ENCODE measurements around the gene FAM236B. TPM values are rescaled to one million over a fixed set of nuclear protein-coding genes. Genes with fewer than 3 reads are reported as not detected.
"Not testable (repeated sequence)": the region's sequence is repeated elsewhere in the genome, so short reads cannot be mapped to it uniquely, and the experiment has no call there.

The FAM236B gene
- total RNA-seq (not detected), polyA plus RNA-seq (not detected)
- long read RNA-seq, donor 1, result 0 reads
- long read RNA-seq, donor 2, result 0 reads
- long read RNA-seq, donor 3, result 0 reads
- long read RNA-seq, donor 4, result 0 reads
- long read RNA-seq, donor 5, result 0 reads
- long read RNA-seq, donor 6, result 0 reads
- long read RNA-seq, donor 7, result 0 reads
- long read RNA-seq, donor 8, result 0 reads
- long read RNA-seq, donor 9, result 0 reads
- long read RNA-seq, donor 10, result 0 reads

DNA sequence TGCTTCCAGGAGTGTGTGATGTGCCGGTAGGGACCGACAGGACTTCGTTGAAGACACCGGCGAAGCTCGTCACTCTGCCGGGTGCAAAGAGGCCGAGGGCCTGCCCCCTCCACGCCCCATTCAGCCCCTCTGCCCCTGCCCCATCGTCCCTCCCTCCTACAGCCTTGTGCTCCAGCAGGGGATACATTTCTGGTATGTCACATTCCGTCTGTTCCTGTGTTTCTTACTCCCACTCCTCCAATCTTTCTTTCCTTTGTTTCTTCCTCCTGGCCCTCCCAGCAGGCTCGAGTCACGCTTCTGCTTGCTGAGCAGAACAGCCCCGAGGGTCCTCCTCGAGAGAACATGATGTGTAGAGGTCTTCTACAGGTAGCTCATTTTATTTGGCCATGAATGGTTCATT, at the start of gene FAM236B:
Gene FAM236B, minus strand, starts transcription at position 101 of the 400 bp plus-strand sequence. Its CDS starts 100 bp downstream, at position 1.
- DNase-seq; H3K9me3 ChIP-seq (replicated peaks in 1 of 3); H3K4me1 ChIP-seq (replicated peaks in 1 of 2); intact Hi-C loops (cut with DNase I); H3K4me3 ChIP-seq; H3K36me3 ChIP-seq (replicated peaks in 1 of 2); H3K27me3 ChIP-seq; H3K27ac ChIP-seq: not testable (repeated sequence)
- WGBS, 4 donors, result no CpG with 5 or more reads among the region's 15 CpGs

DNA sequence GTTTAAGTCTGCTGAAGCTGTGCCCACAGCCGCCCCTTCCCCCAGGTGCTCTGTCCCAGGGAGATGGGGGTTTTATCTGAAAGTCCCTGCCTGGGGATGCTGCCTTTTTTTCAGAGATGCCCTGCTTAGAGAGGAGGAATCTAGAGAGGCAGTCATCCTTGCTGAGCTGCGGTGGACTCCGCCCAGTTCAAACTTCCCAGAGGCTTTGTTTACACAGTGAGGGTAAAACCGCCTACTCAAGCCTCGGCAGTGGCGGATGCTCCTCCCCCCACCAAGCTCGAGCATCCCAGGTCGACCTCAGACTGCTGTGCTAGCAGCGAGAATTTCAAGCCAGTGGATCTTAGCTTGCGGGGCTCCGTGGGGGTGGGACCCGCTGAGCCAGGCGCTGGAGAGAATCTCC, 48.2 kb upstream of the FAM236B start:
- H3K4me1 ChIP-seq (replicated peaks in 1 of 2); DNase-seq; H3K36me3 ChIP-seq (replicated peaks in 1 of 2); H3K4me3 ChIP-seq; H3K9me3 ChIP-seq (replicated peaks in 1 of 3); intact Hi-C loops (cut with DNase I); H3K27ac ChIP-seq; H3K27me3 ChIP-seq: not testable (repeated sequence)
- no CpG with 5 or more reads among the region's 13 CpGs for WGBS, 4 donors

DNA sequence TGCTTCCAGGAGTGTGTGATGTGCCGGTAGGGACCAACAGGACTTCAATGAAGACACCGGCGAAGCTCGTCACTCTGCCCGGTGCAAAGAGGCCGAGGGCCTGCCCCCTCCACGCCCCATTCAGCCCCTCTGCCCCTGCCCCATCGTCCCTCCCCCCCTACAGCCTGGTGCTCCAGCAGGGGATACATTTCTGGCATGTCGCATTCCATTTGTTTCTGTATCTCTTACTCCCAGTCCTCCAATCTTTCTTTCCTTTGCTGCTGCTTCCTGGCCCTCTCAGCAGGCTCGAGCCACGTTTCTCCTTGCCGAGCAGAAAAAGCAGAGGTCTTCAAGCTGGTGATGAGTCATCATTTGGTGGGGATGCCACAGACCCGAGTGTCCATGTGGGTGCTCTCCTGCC, 25.6 kb upstream of the FAM236B start, which contains the start of gene FAM236D:
Gene FAM236D, minus strand, starts transcription at position 101 of the 400 bp plus-strand sequence. Its CDS starts 100 bp downstream, at position 1.
- H3K27me3 ChIP-seq; H3K36me3 ChIP-seq (replicated peaks in 1 of 2); DNase-seq; H3K27ac ChIP-seq; H3K4me1 ChIP-seq (replicated peaks in 1 of 2); H3K9me3 ChIP-seq (replicated peaks in 1 of 3); H3K4me3 ChIP-seq; intact Hi-C loops (cut with DNase I): not testable (repeated sequence)
- WGBS, 4 donors, result no CpG with 5 or more reads among the region's 13 CpGs

DNA sequence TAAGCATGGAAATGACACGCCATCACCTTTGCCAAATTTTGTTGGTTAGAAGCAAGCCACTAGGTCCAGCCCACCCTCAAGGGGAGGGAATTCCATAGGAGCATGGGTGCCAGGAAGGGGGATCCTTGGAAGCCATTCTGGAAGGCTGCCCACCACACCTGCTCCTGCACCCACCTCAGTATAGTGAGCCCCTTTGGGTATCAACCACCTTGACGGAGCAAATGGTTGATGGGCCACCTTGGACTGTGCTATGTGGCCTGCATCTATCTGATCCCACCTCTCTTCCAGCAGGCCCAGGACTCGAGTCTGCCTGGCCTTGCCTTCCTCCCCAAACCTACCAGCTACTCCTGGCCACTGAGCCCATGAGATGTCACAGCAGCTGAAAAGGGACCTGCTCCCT, 7.9 kb upstream of the FAM236B start:
- H3K27ac ChIP-seq; H3K9me3 ChIP-seq (replicated peaks in 1 of 3); intact Hi-C loops (cut with DNase I); H3K4me3 ChIP-seq; H3K27me3 ChIP-seq; H3K4me1 ChIP-seq (replicated peaks in 1 of 2); H3K36me3 ChIP-seq (replicated peaks in 1 of 2): not testable (repeated sequence)
- peak in 1 of 7 donors; percentile 8 for DNase-seq
- WGBS, 4 donors, result 83 to 94% (median 83%) methylated on average over 1 of the region's 3 CpGs; no CpG with 5 or more reads in 1 of the 4 donors

DNA sequence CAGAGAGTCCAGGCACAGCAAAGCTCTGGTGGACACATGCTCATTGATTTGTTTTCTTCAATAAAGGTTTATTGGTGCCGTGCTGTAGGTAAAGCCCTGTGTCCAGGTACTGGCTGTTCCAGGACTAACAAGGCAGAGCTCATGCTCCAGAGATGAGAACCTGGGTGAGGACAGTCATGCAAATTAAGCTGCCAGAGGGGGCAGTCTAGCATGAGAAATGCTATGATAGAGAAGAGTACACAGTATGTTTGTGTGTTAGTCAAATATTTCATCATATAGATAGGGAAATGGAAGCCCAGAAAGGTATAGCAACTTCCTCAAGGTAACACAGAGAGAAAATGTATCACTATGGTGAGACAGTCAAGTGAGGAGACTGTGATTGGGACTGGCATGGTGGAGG, 5.7 kb upstream of the FAM236B start:
- DNase-seq; intact Hi-C loops (cut with DNase I); H3K9me3 ChIP-seq (replicated peaks in 1 of 3); H3K4me1 ChIP-seq (replicated peaks in 1 of 2); H3K36me3 ChIP-seq (replicated peaks in 1 of 2); H3K4me3 ChIP-seq; H3K27me3 ChIP-seq; H3K27ac ChIP-seq: not testable (repeated sequence)
- no CpG with 5 or more reads among the region's 1 CpG for WGBS, 4 donors

GRCh38 chrX:72783964-72784363, 1.5 kb upstream of the FAM236B start:
- H3K27ac ChIP-seq; H3K4me1 ChIP-seq (replicated peaks in 1 of 2); H3K4me3 ChIP-seq; intact Hi-C loops (cut with DNase I); H3K9me3 ChIP-seq (replicated peaks in 1 of 3); DNase-seq; H3K27me3 ChIP-seq; H3K36me3 ChIP-seq (replicated peaks in 1 of 2): not testable (repeated sequence)
- WGBS, 4 donors, result no CpG with 5 or more reads among the region's 6 CpGs

GRCh38 chrX:72783365-72783936, 991 bp upstream of the FAM236B start:
- H3K4me3 ChIP-seq; H3K27me3 ChIP-seq; DNase-seq; H3K4me1 ChIP-seq (replicated peaks in 1 of 2); H3K36me3 ChIP-seq (replicated peaks in 1 of 2); intact Hi-C loops (cut with DNase I); H3K27ac ChIP-seq; H3K9me3 ChIP-seq (replicated peaks in 1 of 3): not testable (repeated sequence)
- no CpG with 5 or more reads among the region's 8 CpGs for WGBS, 4 donors

GRCh38 chrX:72778146-72778545, 4.3 kb downstream of the FAM236B start:
- no CpG with 5 or more reads among the region's 6 CpGs for WGBS, 4 donors
- DNase-seq; intact Hi-C loops (cut with DNase I); H3K27ac ChIP-seq; H3K4me1 ChIP-seq (replicated peaks in 1 of 2); H3K36me3 ChIP-seq (replicated peaks in 1 of 2); H3K9me3 ChIP-seq (replicated peaks in 1 of 3); H3K27me3 ChIP-seq; H3K4me3 ChIP-seq: not testable (repeated sequence)

GRCh38 chrX:72777467-72777790, 5.0 kb downstream of the FAM236B start:
- H3K4me1 ChIP-seq (replicated peaks in 1 of 2); intact Hi-C loops (cut with DNase I); H3K4me3 ChIP-seq; H3K27me3 ChIP-seq; H3K9me3 ChIP-seq (replicated peaks in 1 of 3); H3K36me3 ChIP-seq (replicated peaks in 1 of 2); H3K27ac ChIP-seq; DNase-seq: not testable (repeated sequence)
- WGBS, 4 donors, result no CpG with 5 or more reads among the region's 15 CpGs

DNA sequence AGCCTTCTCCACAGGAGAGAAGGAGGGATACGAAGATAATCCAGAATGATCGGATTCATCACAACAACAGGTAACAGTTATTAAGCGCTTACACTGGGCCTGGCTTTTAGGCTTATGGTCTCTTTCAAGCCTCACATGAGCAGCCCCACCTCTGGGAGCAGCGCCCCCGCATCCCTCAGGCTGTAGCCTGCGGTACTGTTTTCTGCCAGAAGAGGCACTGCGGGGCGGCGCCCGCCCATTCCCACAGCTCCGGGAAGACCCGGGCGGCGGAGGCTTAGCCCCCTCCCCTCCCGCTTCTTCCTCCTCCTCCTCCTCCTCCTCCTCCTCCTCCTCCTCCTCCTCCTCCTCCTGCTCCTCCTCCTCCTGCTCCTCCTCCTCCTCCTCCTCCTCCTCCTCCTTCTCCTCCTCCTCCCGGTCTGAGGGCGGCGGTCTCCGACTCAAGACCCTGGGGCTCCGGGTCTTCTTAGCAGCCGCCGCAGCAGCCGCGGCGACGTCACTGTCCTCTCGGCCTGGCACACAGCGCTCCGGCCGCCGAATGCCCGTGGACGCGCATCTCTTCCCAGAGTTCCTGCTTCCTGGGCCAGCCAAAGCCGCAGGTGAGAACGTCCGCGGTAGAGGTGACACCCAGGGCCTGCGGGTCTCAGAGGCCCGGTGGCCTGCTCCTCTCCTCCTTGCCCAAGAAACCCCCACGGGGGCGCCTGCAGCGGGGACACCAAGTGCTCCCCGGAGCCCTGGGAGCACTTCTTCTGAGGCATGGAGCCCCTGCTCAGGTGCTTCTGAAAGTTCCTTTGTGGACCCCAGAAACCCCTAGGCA, 5.6 kb downstream of the FAM236B start, which contains the start of gene DMRTC1B:
Gene DMRTC1B, plus strand, starts transcription at position 238 of the 814 bp plus-strand sequence. CDS start 68,246 bp downstream, outside the sequence.
- H3K4me3 ChIP-seq; H3K27me3 ChIP-seq; intact Hi-C loops (cut with DNase I); H3K4me1 ChIP-seq (replicated peaks in 1 of 2); H3K9me3 ChIP-seq (replicated peaks in 1 of 3); H3K36me3 ChIP-seq (replicated peaks in 1 of 2); H3K27ac ChIP-seq; DNase-seq: not testable (repeated sequence)
- no CpG with 5 or more reads among the region's 44 CpGs for WGBS, 4 donors

DNA sequence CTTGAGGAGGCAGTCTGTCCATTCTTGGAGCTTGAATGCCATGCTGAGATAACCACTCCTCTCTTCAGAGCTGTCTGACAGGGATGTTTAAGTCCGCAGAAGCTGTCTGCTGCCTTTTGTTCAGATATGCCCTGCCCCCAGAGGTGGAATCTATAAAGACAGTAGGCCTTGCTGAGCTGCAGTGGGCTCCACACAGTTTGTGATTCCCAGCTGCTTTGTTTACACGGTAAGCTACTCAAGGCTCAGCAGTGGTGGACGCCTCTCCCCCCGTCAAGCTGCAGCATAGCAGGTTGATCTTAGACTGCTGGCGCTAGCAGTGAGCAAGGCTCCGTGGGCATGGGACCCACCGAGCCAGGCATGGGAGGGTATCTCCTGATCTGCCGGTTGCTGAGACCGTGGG, 22.0 kb downstream of the FAM236B start:
- intact Hi-C loops (cut with DNase I); H3K4me3 ChIP-seq; DNase-seq; H3K27ac ChIP-seq; H3K27me3 ChIP-seq; H3K9me3 ChIP-seq (replicated peaks in 1 of 3); H3K4me1 ChIP-seq (replicated peaks in 1 of 2); H3K36me3 ChIP-seq (replicated peaks in 1 of 2): not testable (repeated sequence)
- no CpG with 5 or more reads among the region's 9 CpGs for WGBS, 4 donors
